SK-N-SH (cell line): ENCODE measurements around the gene TBCD.
"Not testable (repeated sequence)": the region's sequence is repeated elsewhere in the genome, so short reads cannot be mapped to it uniquely, and the experiment has no call there.

ENCODE experiments used
- EP300 ChIP-seq, 2 experiments: IDR thresholded peaks; 2 replicates each; pipeline versions ENCODE4 v1.4.0 to v1.6.1; 2012; ENCODE audit warnings: borderline replicate concordance in 1 of 2, low read depth in 1 of 2, low read length in 1 of 2
- FOXJ3 ChIP-seq: sonication (generic); formaldehyde crosslinking; IDR thresholded peaks from 2 replicates; pipeline ENCODE4 v1.5.1; 2020; ENCODE audit warnings: mild to moderate bottlenecking, missing genetic modification reagents
- POLR2AphosphoS5 ChIP-seq: IDR thresholded peaks from 2 replicates; pipeline ENCODE4 v1.6.1; 2012; ENCODE audit warnings: low read depth, low read length
- RAD21 ChIP-seq: IDR thresholded peaks from 2 replicates; pipeline ENCODE4 v1.6.1; 2012; ENCODE audit warnings: mild to moderate bottlenecking, low read length
- TAF1 ChIP-seq: IDR thresholded peaks from 2 replicates; pipeline ENCODE4 v1.6.1; 2012; ENCODE audit warnings: low read depth, mild to moderate bottlenecking, low read length, moderate library complexity, borderline replicate concordance
- TCF12 ChIP-seq: IDR thresholded peaks from 2 replicates; pipeline ENCODE4 v1.4.0; 2012
- USF2 ChIP-seq: fragments of 150-350 bp; IDR thresholded peaks from 2 replicates; pipeline ENCODE4 v1.6.1; 2017; ENCODE audit warnings: antibody characterized with exemption, low read length, low read depth, borderline replicate concordance
- YY1 ChIP-seq: IDR thresholded peaks from 2 replicates; pipeline ENCODE4 v1.4.0; 2012; ENCODE audit warnings: low read depth, mild to moderate bottlenecking
- TF ChIP-seq, protein P1 (sequence below): fragments of 200-600 bp; sonication (generic); IDR thresholded peaks from 2 replicates; pipeline ENCODE4 v1.6.1; 2017; ENCODE audit warnings: antibody characterized with exemption, mild to moderate bottlenecking, moderate library complexity
- TF ChIP-seq, protein P2 (sequence below): IDR thresholded peaks from 2 replicates; pipeline ENCODE4 v1.4.0; 2012; ENCODE audit warnings: low read depth

DNA sequence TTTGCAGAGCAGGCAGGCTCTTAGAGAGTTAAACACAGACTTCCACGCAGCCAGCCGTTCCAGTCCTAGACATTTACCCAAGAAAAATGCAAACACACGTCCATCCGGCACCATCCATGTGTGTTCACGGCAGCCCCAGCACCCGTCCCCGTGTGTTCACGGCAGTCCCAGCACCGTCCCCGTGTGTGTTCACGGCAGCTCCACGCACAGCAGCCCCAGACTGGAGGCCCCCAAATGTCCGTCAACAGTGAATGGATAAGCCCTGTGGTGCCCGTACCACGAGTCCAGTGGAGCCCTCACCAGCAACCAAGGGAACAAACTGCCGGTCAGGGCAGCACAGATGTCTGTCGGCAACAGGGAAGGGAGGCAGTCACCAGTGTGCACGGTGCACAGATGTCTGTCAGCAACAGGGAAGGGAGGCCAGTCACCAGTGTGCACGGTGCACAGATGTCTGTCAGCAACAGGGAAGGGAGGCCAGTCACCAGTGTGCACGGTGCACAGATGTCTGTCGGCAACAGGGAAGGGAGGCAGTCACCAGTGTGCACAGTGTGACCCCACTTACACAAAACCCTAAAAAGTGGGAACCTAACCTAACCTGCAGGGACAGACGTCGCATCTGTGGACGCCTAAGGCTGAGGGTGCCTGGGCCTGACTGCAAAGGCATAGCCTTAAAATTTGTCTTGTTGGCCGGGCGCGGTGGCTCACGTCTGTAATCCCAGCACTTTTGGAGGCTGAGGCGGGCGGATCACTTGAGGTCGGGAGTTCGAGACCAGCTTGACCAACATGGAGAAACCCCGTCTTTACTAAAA, 216.4 kb downstream of the TBCD start:
- TF ChIP-seq POLR2AphosphoS5; TAF1; USF2; TCF12; FOXJ3; YY1; EP300 (IDR thresholded peaks at IDR 0.05; ENCODE audit: borderline replicate concordance in 1 of 2, low read depth in 1 of 2, low read length in 1 of 2); RAD21: not testable (repeated sequence)
- TF ChIP-seq, protein P1, sequence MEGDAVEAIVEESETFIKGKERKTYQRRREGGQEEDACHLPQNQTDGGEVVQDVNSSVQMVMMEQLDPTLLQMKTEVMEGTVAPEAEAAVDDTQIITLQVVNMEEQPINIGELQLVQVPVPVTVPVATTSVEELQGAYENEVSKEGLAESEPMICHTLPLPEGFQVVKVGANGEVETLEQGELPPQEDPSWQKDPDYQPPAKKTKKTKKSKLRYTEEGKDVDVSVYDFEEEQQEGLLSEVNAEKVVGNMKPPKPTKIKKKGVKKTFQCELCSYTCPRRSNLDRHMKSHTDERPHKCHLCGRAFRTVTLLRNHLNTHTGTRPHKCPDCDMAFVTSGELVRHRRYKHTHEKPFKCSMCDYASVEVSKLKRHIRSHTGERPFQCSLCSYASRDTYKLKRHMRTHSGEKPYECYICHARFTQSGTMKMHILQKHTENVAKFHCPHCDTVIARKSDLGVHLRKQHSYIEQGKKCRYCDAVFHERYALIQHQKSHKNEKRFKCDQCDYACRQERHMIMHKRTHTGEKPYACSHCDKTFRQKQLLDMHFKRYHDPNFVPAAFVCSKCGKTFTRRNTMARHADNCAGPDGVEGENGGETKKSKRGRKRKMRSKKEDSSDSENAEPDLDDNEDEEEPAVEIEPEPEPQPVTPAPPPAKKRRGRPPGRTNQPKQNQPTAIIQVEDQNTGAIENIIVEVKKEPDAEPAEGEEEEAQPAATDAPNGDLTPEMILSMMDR, result not testable (repeated sequence)
- TF ChIP-seq, protein P2, sequence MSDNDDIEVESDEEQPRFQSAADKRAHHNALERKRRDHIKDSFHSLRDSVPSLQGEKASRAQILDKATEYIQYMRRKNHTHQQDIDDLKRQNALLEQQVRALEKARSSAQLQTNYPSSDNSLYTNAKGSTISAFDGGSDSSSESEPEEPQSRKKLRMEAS, result not testable (repeated sequence)
